HEK293 (cell line): ENCODE results near the gene PRODH2.

Source experiments
- CTCF ChIA-PET: fragments of 350-600 bp; formaldehyde crosslinking; extraction: SDS; loops from one replicate; lab custom pipeline; 2021; ENCODE audit warnings: antibody characterized with exemption; lab: Yijun Ruan, JAX
- POLR2A ChIA-PET: fragments of 300-600 bp; formaldehyde crosslinking; extraction: SDS; loops from one replicate; lab custom pipeline; 2020; ENCODE audit warnings: antibody characterized with exemption, inconsistent platforms; lab: Yijun Ruan, JAX
- H3K27ac ChIP-seq: fragments of 200-500 bp; sonication (Bioruptor generic); 2 replicates; pipeline ENCODE4 v1.5.1; 2014; ENCODE audit warnings: low read depth, low read length, control low read depth, inconsistent platforms; ENCODE audit errors: extremely low read depth
- H3K36me3 ChIP-seq, 2 experiments: fragments of 200-500 bp in 1 of 2; sonication (Bioruptor generic) in 1 of 2; 1 replicate in 1 of 2; 2 replicates in 1 of 2; pipeline ENCODE4 v1.5.1; 2014 to 2017; ENCODE audit warnings: inconsistent platforms in 2 of 2, low read length in 2 of 2; ENCODE audit not compliant: control insufficient read depth in 2 of 2, insufficient read depth in 1 of 2
- H3K4me1 ChIP-seq: fragments of 200-500 bp; sonication (Bioruptor generic); 2 replicates; pipeline ENCODE4 v1.5.1; 2014; ENCODE audit warnings: mild to moderate bottlenecking, low read length, inconsistent platforms; ENCODE audit not compliant: control insufficient read depth, insufficient read depth
- H3K4me3 ChIP-seq: 2 replicates; pipeline ENCODE4 v1.5.1; 2011; ENCODE audit warnings: low read depth, mild to moderate bottlenecking, control low read depth, low read length, moderate library complexity
- H3K9me3 ChIP-seq: fragments of 200-500 bp; sonication (Bioruptor generic); 2 replicates; pipeline ENCODE4 v1.5.1; 2014; ENCODE audit warnings: low read depth, low read length, inconsistent platforms; ENCODE audit not compliant: control insufficient read depth, insufficient read depth
- CTCF ChIP-seq: fragments of 450-650 bp; formaldehyde crosslinking; IDR thresholded peaks from 2 replicates; pipeline ENCODE4 v1.5.1; 2016; ENCODE audit warnings: missing biosample characterization, missing genetic modification characterization
- KLF17 ChIP-seq: fragments of 450-650 bp; formaldehyde crosslinking; IDR thresholded peaks from 2 replicates; pipeline ENCODE4 v1.5.1; 2016; ENCODE audit warnings: missing biosample characterization, missing genetic modification characterization
- ZBTB48 ChIP-seq: fragments of 450-650 bp; formaldehyde crosslinking; IDR thresholded peaks from 2 replicates; pipeline ENCODE4 v1.5.1; 2016; ENCODE audit warnings: missing biosample characterization, missing genetic modification characterization
- ZBTB6 ChIP-seq: fragments of 450-650 bp; formaldehyde crosslinking; IDR thresholded peaks from 2 replicates; pipeline ENCODE4 v1.5.1; 2017; ENCODE audit warnings: missing biosample characterization, missing genetic modification characterization
- ZNF114 ChIP-seq: fragments of 450-650 bp; formaldehyde crosslinking; IDR thresholded peaks from 2 replicates; pipeline ENCODE4 v1.5.0; 2017; ENCODE audit warnings: missing biosample characterization, missing genetic modification characterization
- ZNF132 ChIP-seq: fragments of 450-650 bp; formaldehyde crosslinking; IDR thresholded peaks from 2 replicates; pipeline ENCODE4 v1.5.1; 2017; ENCODE audit warnings: missing biosample characterization, missing genetic modification characterization, borderline replicate concordance
- ZNF155 ChIP-seq: fragments of 450-650 bp; formaldehyde crosslinking; IDR thresholded peaks from 2 replicates; pipeline ENCODE4 v1.5.1; 2016; ENCODE audit warnings: missing biosample characterization, missing genetic modification characterization
- ZNF202 ChIP-seq: fragments of 450-650 bp; formaldehyde crosslinking; IDR thresholded peaks from 2 replicates; pipeline ENCODE4 v1.5.1; 2016; ENCODE audit warnings: missing biosample characterization, missing genetic modification characterization, borderline replicate concordance
- ZNF223 ChIP-seq: fragments of 450-650 bp; formaldehyde crosslinking; IDR thresholded peaks from 2 replicates; pipeline ENCODE4 v1.5.1; 2016; ENCODE audit warnings: missing biosample characterization, missing genetic modification characterization
- ZNF23 ChIP-seq: fragments of 450-650 bp; formaldehyde crosslinking; IDR thresholded peaks from 2 replicates; pipeline ENCODE4 v1.5.1; 2016; ENCODE audit warnings: missing biosample characterization, missing genetic modification characterization, borderline replicate concordance
- ZNF274 ChIP-seq, 2 experiments: fragments of 200-500 bp in 1 of 2; fragments of 450-650 bp in 1 of 2; sonication (Bioruptor generic) in 1 of 2; formaldehyde crosslinking in 1 of 2; IDR thresholded peaks; 2 replicates each; pipeline versions ENCODE4 v1.5.1 to v1.6.1; 2014 to 2016; ENCODE audit warnings: borderline replicate concordance in 1 of 2, inconsistent platforms in 1 of 2, low read length in 1 of 2, missing biosample characterization in 1 of 2, missing genetic modification characterization in 1 of 2
- ZNF394 ChIP-seq: fragments of 450-650 bp; formaldehyde crosslinking; IDR thresholded peaks from 2 replicates; pipeline ENCODE4 v1.5.1; 2016; ENCODE audit warnings: missing biosample characterization, missing genetic modification characterization, mild to moderate bottlenecking, moderate library complexity, borderline replicate concordance
- ZNF549 ChIP-seq: fragments of 450-650 bp; IDR thresholded peaks from 2 replicates; pipeline ENCODE4 v1.5.1; 2018; ENCODE audit warnings: missing biosample characterization, missing genetic modification characterization, mild to moderate bottlenecking, inconsistent platforms, moderate library complexity
- ZNF571 ChIP-seq: fragments of 450-650 bp; formaldehyde crosslinking; IDR thresholded peaks from 2 replicates; pipeline ENCODE4 v1.5.0; 2017; ENCODE audit warnings: missing biosample characterization, missing genetic modification characterization
- ZNF600 ChIP-seq: fragments of 450-650 bp; formaldehyde crosslinking; IDR thresholded peaks from 2 replicates; pipeline ENCODE4 v1.5.1; 2016; ENCODE audit warnings: missing biosample characterization, missing genetic modification characterization
- ZNF658 ChIP-seq: fragments of 450-650 bp; formaldehyde crosslinking; IDR thresholded peaks from 2 replicates; pipeline ENCODE4; 2016; ENCODE audit warnings: missing biosample characterization, missing genetic modification characterization
- ZSCAN4 ChIP-seq: fragments of 450-650 bp; formaldehyde crosslinking; IDR thresholded peaks from 2 replicates; pipeline ENCODE4 v1.5.1; 2017; ENCODE audit warnings: missing biosample characterization, missing genetic modification characterization

Gene PRODH2

GRCh38 chr19:35753634-35754369 lies 58.8 kb downstream of the PRODH2 start (continued):
- no peak for TF ChIP-seq ZBTB6
- no peak for TF ChIP-seq ZSCAN4 (tag by site-specific recombination)
- TF ChIP-seq ZNF571, result no peak

GRCh38 chr19:35752746-35753350 lies 59.8 kb downstream of the PRODH2 start:
- Histone ChIP-seq H3K36me3 (peaks cover 39 to 55% of the 10 kb centered on the region in 2 experiments), H3K4me1 (peaks cover 21% of the 10 kb centered on the region), H3K27ac (no peak overlapping the region), H3K9me3 (no peaks in the 10 kb centered on the region; the same call in 1 of the 2 replicates)
- ChIA-PET POLR2A (interaction anchor here (1.0 to 4.1 kb wide), 2 partner anchors 12 to 51 kb away, joined by 4 to 34 read pairs; no protein-coding TSS in a partner anchor), CTCF (interaction anchor here (0.6 to 2.3 kb wide), 4 partner anchors 20 to 179 kb away, joined by 3 to 7 read pairs (median 4); no protein-coding TSS in a partner anchor)
- TF ChIP-seq ZNF223 (tag by site-specific recombination), result 0 out of 2 replicates have a peak, but pooled peaks have one; percentile 3
- no peak for TF ChIP-seq ZNF155 (tag by site-specific recombination)
- no peak for TF ChIP-seq ZNF274 (IDR thresholded peaks at IDR 0.05; ENCODE audit: low read length)
- TF ChIP-seq ZNF274 (tag by site-specific recombination; IDR thresholded peaks at IDR 0.05; ENCODE audit: borderline replicate concordance), result no peak
- TF ChIP-seq, all 188 proteins: peak for 1
- H3K4me3 ChIP-seq, result no peak overlapping the region

GRCh38 chr19:35751839-35752745 lies 60.6 kb downstream of the PRODH2 start:
- H3K4me1 ChIP-seq, result peaks cover 19% of the 10 kb centered on the region
- POLR2A ChIA-PET, result interaction anchor here (0.7 to 4.1 kb wide), 4 partner anchors 12 to 213 kb away, joined by 3 to 34 read pairs (median 4); no protein-coding TSS in a partner anchor
- TF ChIP-seq ZNF549 (tag by site-specific recombination), result no peak
- TF ChIP-seq ZNF202 (tag by site-specific recombination), result no peak
- 0 out of 2 replicates have a peak, but pooled peaks have one; percentile 33 for TF ChIP-seq ZBTB48 (tag by site-specific recombination)
- TF ChIP-seq ZNF223 (tag by site-specific recombination), result 0 out of 2 replicates have a peak, but pooled peaks have one; percentile 55
- no peak for TF ChIP-seq ZNF132 (tag by site-specific recombination)
- TF ChIP-seq, all 188 proteins: peak for 2
- CTCF ChIA-PET, result interaction anchor here (0.6 to 2.3 kb wide), 6 partner anchors 21 to 820 kb away, joined by 3 to 7 read pairs (median 4); no protein-coding TSS in a partner anchor
- H3K36me3 ChIP-seq, result peaks cover 39 to 62% of the 10 kb centered on the region in 2 experiments
- H3K4me3 ChIP-seq, result no peak overlapping the region
- H3K27ac ChIP-seq, result 0 out of 2 replicates have a peak overlapping the region, but pooled peaks have one; percentile 2
- no peaks in the 10 kb centered on the region; the same call in none of the 2 replicates for H3K9me3 ChIP-seq

- Histone ChIP-seq H3K27ac (peak overlapping the region; percentile 17; the same call in 1 of the 2 replicates), H3K4me1 (peaks cover 22% of the 10 kb centered on the region), H3K4me3 (no peak overlapping the region), H3K9me3 (no peaks in the 10 kb centered on the region; the same call in none of the 2 replicates), H3K36me3 (peaks cover 29 to 65% of the 10 kb centered on the region in 2 experiments)
- no peak for TF ChIP-seq KLF17 (tag by site-specific recombination)
- no peak for TF ChIP-seq ZNF114 (tag by site-specific recombination)
- TF ChIP-seq CTCF (tag by site-specific recombination), result no peak
- TF ChIP-seq ZNF600 (tag by site-specific recombination), result peak; percentile 60
- peak; percentile 87 for TF ChIP-seq ZNF394
- TF ChIP-seq ZNF658 (tag by site-specific recombination), result 0 out of 2 replicates have a peak, but pooled peaks have one; percentile 23
- no peak for TF ChIP-seq ZNF23
- POLR2A ChIA-PET, result interaction anchor here (0.6 to 4.1 kb wide), 3 partner anchors 10 to 243 kb away, joined by 3 to 34 read pairs (median 3); no protein-coding TSS in a partner anchor
- CTCF ChIA-PET, result interaction anchor here (0.7 to 1.0 kb wide), 2 partner anchors 23 to 56 kb away, joined by 3 read pairs; no protein-coding TSS in a partner anchor
These were observed 62.5 kb downstream of the PRODH2 start for GRCh38 chr19:35750167-35750566.
